Right forelimb (tissue), 1 donor: ENCODE measurements around the gene LRRC59.
"Not testable (repeated sequence)": the region's sequence is repeated elsewhere in the genome, so short reads cannot be mapped to it uniquely, and the experiment has no call there.

ENCODE experiments used
- DNase-seq: peaks from one replicate; pipeline ENCODE4 v3.0.0-alpha.2; 2018

Gene LRRC59

GRCh38 chr17:50397111-50397918, at the start of gene LRRC59:
TSS of gene LRRC59 (minus strand) at chr17:50397523. CDS start at chr17:50397317, 206 bp downstream.
- peak; percentile 95 for DNase-seq

GRCh38 chr17:50445730-50446325, 48.5 kb upstream of the LRRC59 start:
- DNase-seq = no peak

DNA sequence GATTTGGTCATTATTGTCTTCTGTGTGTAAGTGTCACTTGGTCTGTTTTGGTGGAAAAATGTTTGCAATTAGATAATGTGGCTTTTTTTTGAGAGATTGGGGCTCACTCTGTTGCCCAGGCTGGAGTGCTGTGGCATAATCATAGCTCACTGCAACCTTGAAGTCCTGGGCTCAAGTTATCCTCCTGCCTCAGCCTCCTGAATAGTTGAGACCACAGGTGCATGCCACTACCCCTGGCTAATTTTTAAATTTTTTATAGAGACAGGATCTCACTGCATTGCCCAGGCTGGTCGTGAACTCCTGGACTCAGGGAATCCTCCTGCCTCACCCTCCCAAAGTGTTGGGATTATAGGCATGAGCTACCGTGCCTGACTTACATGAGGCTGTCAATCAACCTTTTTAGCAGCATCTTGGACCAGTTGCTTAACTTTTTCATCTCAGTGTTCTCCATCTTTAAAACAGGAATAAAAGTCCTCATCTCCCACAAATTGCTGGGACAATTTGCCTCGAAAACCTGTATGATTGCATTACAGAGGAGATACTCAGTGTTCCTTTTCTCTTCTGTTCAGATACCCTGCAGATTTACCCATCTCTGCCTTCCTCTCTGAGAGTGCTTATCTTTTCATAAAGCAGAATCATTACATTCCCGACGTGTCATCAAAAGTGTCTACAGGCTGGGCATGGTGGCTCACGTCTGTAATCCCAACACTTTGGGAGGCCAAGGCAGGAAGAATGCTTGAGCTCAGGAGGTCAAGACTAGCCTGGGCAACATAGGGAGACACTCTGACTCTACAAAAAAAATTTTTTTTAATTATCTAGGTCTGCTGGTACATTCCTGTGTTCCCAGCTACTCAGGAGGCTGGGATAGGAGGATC, 47.8 kb upstream of the LRRC59 start:
- no peak for DNase-seq

GRCh38 chr17:50443505-50443974, 46.2 kb upstream of the LRRC59 start:
- no peak for DNase-seq

- DNase-seq = no peak
Observed at GRCh38 chr17:50440838-50441829, 43.8 kb upstream of the LRRC59 start.

DNA sequence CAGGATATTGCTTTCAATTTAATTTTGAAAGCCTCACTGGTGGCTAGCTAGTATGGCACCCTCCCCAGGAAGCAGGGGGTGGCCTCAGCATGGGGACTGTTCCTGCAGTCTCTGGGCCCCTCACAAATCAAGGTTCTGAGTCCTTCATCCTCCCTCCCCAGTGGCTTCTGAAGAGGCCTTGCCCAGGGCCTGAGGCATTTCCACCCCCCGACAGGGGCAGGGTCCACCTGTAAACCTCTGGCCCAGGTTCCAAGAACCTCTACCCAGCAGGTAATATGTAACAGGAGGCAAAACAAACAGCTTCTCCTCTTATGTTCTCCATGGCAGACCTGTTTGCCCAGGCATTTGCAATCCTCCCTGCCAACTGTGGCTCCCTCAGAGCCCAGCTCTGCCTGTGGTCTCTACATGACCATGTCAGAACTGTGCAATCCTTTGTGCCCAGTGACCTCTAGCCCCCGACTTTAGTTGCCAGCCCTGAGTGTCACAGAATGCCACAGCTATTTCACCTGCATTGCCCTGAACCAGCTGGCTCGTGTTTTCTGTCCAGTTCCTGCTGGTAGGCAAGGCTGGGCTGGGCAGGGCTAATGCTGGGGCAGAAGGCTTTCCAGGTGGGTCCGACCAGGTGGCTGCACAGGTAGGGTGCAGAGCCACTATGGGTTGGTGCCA, 43.0 kb upstream of the LRRC59 start:
- no peak for DNase-seq

GRCh38 chr17:50439008-50439407, 41.7 kb upstream of the LRRC59 start:
- DNase-seq = no peak

DNA sequence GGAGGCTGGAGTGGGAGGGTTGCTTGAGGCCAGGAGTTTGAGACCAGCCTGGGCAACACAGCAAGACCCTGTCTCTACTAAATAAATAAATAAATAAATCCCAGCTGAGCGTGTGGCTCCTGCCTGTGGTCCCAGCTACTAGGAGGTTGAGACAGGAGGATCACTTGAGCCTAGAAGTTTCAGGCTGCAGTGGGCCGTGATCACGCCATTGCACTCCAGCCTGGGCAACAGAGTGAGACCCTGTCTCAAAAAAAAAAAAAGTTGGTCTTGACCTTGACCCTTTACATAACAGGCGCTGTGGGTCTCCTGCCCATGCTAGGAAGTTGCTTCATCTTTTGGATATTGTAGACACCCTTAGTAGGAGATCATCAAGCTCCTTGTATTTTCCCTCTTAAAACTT, 40.1 kb upstream of the LRRC59 start:
- DNase-seq = no peak

DNA sequence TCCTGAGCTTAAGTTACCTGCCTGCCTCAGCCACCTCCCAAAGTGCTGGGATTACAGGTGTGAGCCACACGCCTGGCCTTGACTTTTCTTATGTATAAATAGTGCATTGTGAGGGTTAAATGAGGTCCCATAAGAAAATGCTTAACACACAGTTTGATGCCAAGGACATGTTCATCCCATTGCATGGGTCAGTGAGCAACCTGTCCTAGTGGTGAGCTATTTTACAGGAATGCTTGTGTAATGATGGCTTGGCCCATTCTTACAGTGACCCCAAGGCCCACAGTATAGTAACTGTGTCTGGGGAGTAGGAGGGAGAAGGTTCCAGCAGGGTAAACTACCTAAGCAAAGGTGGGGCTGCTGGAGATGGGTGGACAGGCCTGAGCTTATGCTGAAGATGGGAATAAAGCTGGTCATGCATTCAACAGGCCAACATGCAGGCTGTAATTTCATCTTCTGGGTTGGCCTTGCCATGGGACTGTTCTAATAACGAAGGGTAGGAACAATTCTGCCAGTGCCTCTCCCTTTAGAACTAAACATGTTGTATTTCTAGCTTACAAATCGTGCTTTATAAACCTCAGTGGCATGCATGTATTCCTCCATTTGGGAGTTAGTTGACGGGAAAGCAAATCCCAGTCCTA, 34.9 kb upstream of the LRRC59 start:
- no peak for DNase-seq

- no peak for DNase-seq
Observed at GRCh38 chr17:50430821-50431618, 33.7 kb upstream of the LRRC59 start.

DNA sequence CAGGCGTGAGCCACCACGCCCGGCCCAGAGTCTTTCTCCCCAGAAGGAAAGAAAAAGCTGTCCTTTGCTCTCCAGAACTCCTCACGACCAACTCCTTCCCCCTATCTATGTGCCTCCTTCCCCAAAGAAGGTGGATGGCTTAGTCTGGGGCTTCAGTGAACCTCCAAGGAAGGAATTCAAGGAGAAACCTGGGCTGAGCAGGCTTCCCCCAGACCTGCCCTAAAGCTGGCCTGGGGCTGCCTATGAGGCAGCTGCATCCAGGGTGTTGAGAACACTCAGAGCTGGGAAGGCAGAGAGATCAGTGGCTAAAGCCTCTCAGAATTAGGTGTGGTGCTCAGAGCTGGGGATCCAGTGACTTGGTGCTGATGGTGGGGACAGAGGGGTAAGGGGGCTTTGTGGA, 32.5 kb upstream of the LRRC59 start:
- DNase-seq = no peak

GRCh38 chr17:50428831-50429424, 31.6 kb upstream of the LRRC59 start:
- DNase-seq = no peak

DNA sequence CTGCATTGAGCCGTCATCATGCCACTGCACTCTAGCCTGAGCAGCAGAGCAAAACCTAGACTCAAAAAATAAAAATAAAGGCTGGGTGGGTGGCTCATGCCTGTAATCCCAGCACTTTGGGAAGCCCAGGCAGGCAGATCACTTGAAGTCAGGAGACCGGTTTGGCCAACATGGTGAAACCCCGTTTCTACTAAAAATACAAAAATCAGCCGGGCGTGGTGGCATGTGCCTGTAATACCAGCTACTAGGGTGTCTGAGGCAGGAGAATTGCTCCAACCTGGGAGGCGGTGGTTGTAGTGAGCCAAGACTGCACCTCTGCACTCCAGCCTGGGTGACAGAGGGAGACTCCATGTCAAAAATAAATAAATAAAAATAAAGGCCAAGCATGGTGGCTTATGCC, 30.8 kb upstream of the LRRC59 start:
- DNase-seq = not testable (repeated sequence)

GRCh38 chr17:50426814-50427787, 29.8 kb upstream of the LRRC59 start:
- DNase-seq = no peak

- no peak for DNase-seq
Observed at GRCh38 chr17:50426472-50426782, 29.1 kb upstream of the LRRC59 start.

DNA sequence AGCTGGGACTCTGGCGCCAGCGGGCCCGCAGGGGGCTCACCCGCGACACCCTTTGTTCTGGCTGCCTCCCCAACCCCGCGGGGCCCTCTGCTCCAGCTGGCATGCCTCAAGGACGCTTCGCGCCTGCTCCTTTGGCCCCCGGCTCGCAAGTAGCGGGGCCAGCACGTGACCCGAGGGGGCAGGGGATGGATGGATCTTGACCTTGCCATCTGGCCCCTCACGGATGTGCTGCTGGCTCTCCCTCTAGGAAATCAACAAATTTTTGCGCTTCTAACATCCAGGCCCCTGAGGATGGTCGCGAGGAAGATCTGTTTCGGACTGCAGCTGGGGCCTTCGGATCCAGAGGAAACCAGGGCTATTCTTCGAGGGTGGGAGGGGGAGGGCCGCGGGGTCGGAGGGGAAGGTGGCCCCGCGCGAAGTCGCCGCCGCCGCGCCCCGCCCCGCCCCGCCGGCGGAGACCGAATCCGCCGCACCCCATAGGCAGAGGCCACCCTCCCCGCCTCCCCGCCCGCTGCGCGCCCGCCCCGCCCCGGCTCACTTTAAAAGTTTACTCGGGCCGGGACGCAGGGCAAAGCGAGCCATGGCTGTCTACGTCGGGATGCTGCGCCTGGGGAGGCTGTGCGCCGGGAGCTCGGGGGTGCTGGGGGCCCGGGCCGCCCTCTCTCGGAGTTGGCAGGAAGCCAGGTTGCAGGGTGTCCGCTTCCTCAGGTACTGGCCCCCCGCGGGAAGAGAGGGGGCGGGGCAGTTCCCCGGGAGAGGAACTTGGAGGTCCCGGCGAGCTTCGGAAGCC, 28.6 kb upstream of the LRRC59 start, which contains the start of gene ACSF2:
TSS of gene ACSF2 (plus strand) at position 537 of the 790 bp plus-strand sequence. CDS start at position 581, 44 bp downstream.
- peak; percentile 84 for DNase-seq

GRCh38 chr17:50424996-50425681, 27.8 kb upstream of the LRRC59 start:
- DNase-seq = no peak
